Central memory CD8-positive, alpha-beta T cell (primary cell): ENCODE data around the gene ZSWIM7.

Source experiments
- ATAC-seq: fragments of 150-1000 bp; cut with Tn5 transposase; replicated peaks from 2 replicates; pipeline ENCODE4 v1.10.0; 2022; ENCODE audit warnings: mild to moderate bottlenecking, moderate FRiP score, moderate number of reproducible peaks; ENCODE audit not compliant: poor library complexity, severe bottlenecking; ENCODE audit errors: extremely low read depth
- DNase-seq, 2 donors: peaks; one replicate each; pipeline ENCODE4 v3.0.0; 2021; ENCODE audit warnings: low spot score in 2 of 2
- H3K27ac Mint-ChIP-seq: one replicate; pipeline ENCODE4 v1.8.0; 2022; ENCODE audit warnings: low read depth, mild to moderate bottlenecking, moderate library complexity, mixed read lengths
- H3K27me3 Mint-ChIP-seq: one replicate; pipeline ENCODE4 v1.8.0; 2022; ENCODE audit warnings: mixed read lengths
- H3K36me3 Mint-ChIP-seq: one replicate; pipeline ENCODE4 v1.8.0; 2022; ENCODE audit warnings: mild to moderate bottlenecking, moderate library complexity, mixed read lengths; ENCODE audit not compliant: insufficient read depth
- H3K4me1 Mint-ChIP-seq: one replicate; pipeline ENCODE4 v1.8.0; 2022; ENCODE audit warnings: mixed read lengths
- H3K4me3 Mint-ChIP-seq: one replicate; pipeline ENCODE4 v1.8.0; 2022; ENCODE audit warnings: mild to moderate bottlenecking, moderate library complexity, mixed read lengths
- H3K9me3 Mint-ChIP-seq: one replicate; pipeline ENCODE4 v1.8.0; 2022; ENCODE audit warnings: mixed read lengths

The ZSWIM7 gene

GRCh38 chr17:15999141-15999973, at the start of gene ZSWIM7, which contains the start of gene TTC19:
TSS of gene ZSWIM7 (minus strand) at chr17:15999704. CDS start at chr17:15999594, 110 bp downstream.
TSS of gene TTC19 (plus strand) at chr17:15999824. CDS start at chr17:15999849, 25 bp downstream.
- Mint-ChIP-seq H3K27me3 (no peaks in the 10 kb centered on the region), H3K9me3 (no peaks in the 10 kb centered on the region), H3K4me1 (peaks cover 43% of the 10 kb centered on the region), H3K27ac (peak within 1 kb of the TSS; percentile 85), H3K36me3 (peaks cover 41% of the 10 kb centered on the region), H3K4me3 (peak within 1 kb of the TSS; percentile 78)
- DNase-seq (peak; percentile 82 to 86), ATAC-seq (peak; percentile 77)

GRCh38 chr17:16048811-16049449, 49.4 kb upstream of the ZSWIM7 start:
- Mint-ChIP-seq H3K4me3 (no peak overlapping the region), H3K27ac (no peak overlapping the region), H3K4me1 (peaks cover 26% of the 10 kb centered on the region), H3K27me3 (no peaks in the 10 kb centered on the region), H3K9me3 (no peaks in the 10 kb centered on the region), H3K36me3 (peaks cover 58% of the 10 kb centered on the region)
- no peak for DNase-seq
- no peak for ATAC-seq

GRCh38 chr17:16046966-16047365, 47.5 kb upstream of the ZSWIM7 start:
- Mint-ChIP-seq H3K4me1 (peaks cover 14% of the 10 kb centered on the region), H3K9me3 (no peaks in the 10 kb centered on the region), H3K27ac (peak overlapping the region; percentile 19), H3K4me3 (no peak overlapping the region), H3K27me3 (no peaks in the 10 kb centered on the region), H3K36me3 (peaks cover 64% of the 10 kb centered on the region)
- no peak for DNase-seq
- no peak for ATAC-seq

GRCh38 chr17:16044487-16044886, 45.0 kb upstream of the ZSWIM7 start:
- Mint-ChIP-seq H3K27ac (peak overlapping the region; percentile 59), H3K4me3 (no peak overlapping the region), H3K27me3 (no peaks in the 10 kb centered on the region), H3K9me3 (no peaks in the 10 kb centered on the region), H3K36me3 (peaks cover 68% of the 10 kb centered on the region), H3K4me1 (peaks cover 14% of the 10 kb centered on the region)
- no peak for DNase-seq
- ATAC-seq, result no peak

- no peak for DNase-seq
- no peaks in the 10 kb centered on the region for H3K27me3 Mint-ChIP-seq
- H3K4me3 Mint-ChIP-seq, result no peak overlapping the region
- H3K27ac Mint-ChIP-seq, result peak overlapping the region; percentile 16
- H3K9me3 Mint-ChIP-seq, result no peaks in the 10 kb centered on the region
- ATAC-seq, result no peak
- peaks cover 10% of the 10 kb centered on the region for H3K4me1 Mint-ChIP-seq
- peaks cover 70% of the 10 kb centered on the region for H3K36me3 Mint-ChIP-seq
Observed at GRCh38 chr17:16040710-16041251, 41.3 kb upstream of the ZSWIM7 start.

- H3K36me3 Mint-ChIP-seq, result peaks cover 77% of the 10 kb centered on the region
- peak overlapping the region; percentile 80 for H3K27ac Mint-ChIP-seq
- H3K4me3 Mint-ChIP-seq, result no peak overlapping the region
- no peak for ATAC-seq
- H3K27me3 Mint-ChIP-seq, result no peaks in the 10 kb centered on the region
- no peak for DNase-seq
- no peaks in the 10 kb centered on the region for H3K9me3 Mint-ChIP-seq
- H3K4me1 Mint-ChIP-seq, result peaks cover 7% of the 10 kb centered on the region
Observed at GRCh38 chr17:16037636-16038035, 38.1 kb upstream of the ZSWIM7 start.

GRCh38 chr17:16036261-16036660, 36.8 kb upstream of the ZSWIM7 start:
- Mint-ChIP-seq H3K4me1 (peaks cover 4% of the 10 kb centered on the region), H3K9me3 (no peaks in the 10 kb centered on the region), H3K27ac (no peak overlapping the region), H3K36me3 (peaks cover 82% of the 10 kb centered on the region), H3K27me3 (no peaks in the 10 kb centered on the region), H3K4me3 (no peak overlapping the region)
- ATAC-seq (no peak), DNase-seq (no peak)

GRCh38 chr17:16033729-16034349, 34.3 kb upstream of the ZSWIM7 start:
- no peaks in the 10 kb centered on the region for H3K9me3 Mint-ChIP-seq
- peaks cover 81% of the 10 kb centered on the region for H3K36me3 Mint-ChIP-seq
- no peak overlapping the region for H3K27ac Mint-ChIP-seq
- ATAC-seq (no peak), DNase-seq (no peak)
- no peaks in the 10 kb centered on the region for H3K27me3 Mint-ChIP-seq
- no peak overlapping the region for H3K4me3 Mint-ChIP-seq
- H3K4me1 Mint-ChIP-seq, result peaks cover 4% of the 10 kb centered on the region

GRCh38 chr17:16027708-16028584, 28.4 kb upstream of the ZSWIM7 start:
- no peaks in the 10 kb centered on the region for H3K27me3 Mint-ChIP-seq
- ATAC-seq (peak; percentile 86), DNase-seq (no peak)
- no peak overlapping the region for H3K4me3 Mint-ChIP-seq
- no peaks in the 10 kb centered on the region for H3K9me3 Mint-ChIP-seq
- peaks cover 8% of the 10 kb centered on the region for H3K4me1 Mint-ChIP-seq
- peak overlapping the region; percentile 63 for H3K27ac Mint-ChIP-seq
- peaks cover 76% of the 10 kb centered on the region for H3K36me3 Mint-ChIP-seq

- peaks cover 8% of the 10 kb centered on the region for H3K4me1 Mint-ChIP-seq
- H3K27me3 Mint-ChIP-seq, result no peaks in the 10 kb centered on the region
- H3K9me3 Mint-ChIP-seq, result no peaks in the 10 kb centered on the region
- peak overlapping the region; percentile 63 for H3K27ac Mint-ChIP-seq
- no peak for ATAC-seq
- DNase-seq, result no peak
- peaks cover 71% of the 10 kb centered on the region for H3K36me3 Mint-ChIP-seq
- H3K4me3 Mint-ChIP-seq, result no peak overlapping the region
Observed at GRCh38 chr17:16026895-16027294, 27.4 kb upstream of the ZSWIM7 start.

GRCh38 chr17:16025202-16025601, 25.7 kb upstream of the ZSWIM7 start:
- no peak for DNase-seq
- Mint-ChIP-seq H3K36me3 (peaks cover 65% of the 10 kb centered on the region), H3K9me3 (no peaks in the 10 kb centered on the region), H3K27ac (no peak overlapping the region), H3K27me3 (no peaks in the 10 kb centered on the region), H3K4me3 (no peak overlapping the region), H3K4me1 (peaks cover 10% of the 10 kb centered on the region)
- no peak for ATAC-seq

- DNase-seq (no peak), ATAC-seq (no peak)
- Mint-ChIP-seq H3K4me1 (peaks cover 13% of the 10 kb centered on the region), H3K4me3 (no peak overlapping the region), H3K27me3 (no peaks in the 10 kb centered on the region), H3K9me3 (no peaks in the 10 kb centered on the region), H3K36me3 (peaks cover 59% of the 10 kb centered on the region), H3K27ac (no peak overlapping the region)
Observed at GRCh38 chr17:16023881-16024280, 24.4 kb upstream of the ZSWIM7 start.
